ENCODE results near the gene ZNF467. TPM values are rescaled to one million over a fixed set of nuclear protein-coding genes. Genes with fewer than 3 reads are reported as not detected.

Gene ZNF467
- total and polyA plus RNA-seq, 2 experiments from 2014 or later = 0.10 to 0.40 TPM

GRCh38 chr7:149780636-149781419, 7.4 kb upstream of the ZNF467 start (continued):
- TF ChIP-seq EZH2 (IDR thresholded peaks at IDR 0.05; ENCODE audit: low read depth, unreplicated experiment) = no peak

GRCh38 chr7:149780056-149780455, 6.7 kb upstream of the ZNF467 start:
- Mint-ChIP-seq H3K27me3 (ENCODE audit: insufficient read depth, low read depth, poor library complexity) (peaks cover 25% of the 10 kb centered on the region), H3K4me3 (no peak overlapping the region), H3K4me1 (peaks cover 10% of the 10 kb centered on the region), H3K9me3 (no peaks in the 10 kb centered on the region), H3K27ac (no peak overlapping the region), H3K36me3 (ENCODE audit: low read depth) (no peaks in the 10 kb centered on the region; the same call in 2 of the 3 replicates)
- Histone ChIP-seq H3K9me2 (ENCODE audit: insufficient read depth) (no peaks in the 10 kb centered on the region), H3F3A (replicated peaks; ENCODE audit: low read depth) (no peaks in the 10 kb centered on the region), H3K79me2 (replicated peaks; ENCODE audit: insufficient read depth) (no peaks in the 10 kb centered on the region), H3K27ac (ENCODE audit: low read depth) (no peak overlapping the region), H3K36me3 (ENCODE audit: insufficient read depth) (no peaks in the 10 kb centered on the region), H3K27me3 (ENCODE audit: insufficient read depth) (peaks cover 23% of the 10 kb centered on the region), H3K4me2 (no peak overlapping the region), H2AFZ (no peak overlapping the region), H3K4me3 (no peak overlapping the region), H3K4me1 (ENCODE audit: insufficient read depth) (no peaks in the 10 kb centered on the region; the same call in 1 of the 2 replicates), H4K20me1 (replicated peaks; ENCODE audit: insufficient read depth) (0 out of 2 replicates have a peak, but pooled peaks cover 2% of the 10 kb centered on the region)
- ATAC-seq = no peak
- DNase-seq (ENCODE audit: low spot score) = no peak
- TF ChIP-seq ETS1 (IDR thresholded peaks at IDR 0.05) (no peak), POLR2AphosphoS5 (IDR thresholded peaks at IDR 0.05; ENCODE audit: low read depth) (no peak), JUNB (IDR thresholded peaks at IDR 0.05; ENCODE audit: unreplicated experiment) (no peak), EZH2phosphoT487 (IDR thresholded peaks at IDR 0.05; ENCODE audit: unreplicated experiment) (no peak), REST (IDR thresholded peaks at IDR 0.05; ENCODE audit: unreplicated experiment) (no peak), CTCF (conservative IDR thresholded peaks at IDR 0.05; ENCODE audit: low read depth in 2 of 2) (no peak), NANOG (IDR thresholded peaks at IDR 0.05; ENCODE audit: borderline replicate concordance) (no peak), ZNF114 (CRISPR knock-in tag; IDR thresholded peaks at IDR 0.05) (no peak), STAT1 (IDR thresholded peaks at IDR 0.05; ENCODE audit: unreplicated experiment) (no peak), CREB1 (CRISPR knock-in tag; IDR thresholded peaks at IDR 0.05; ENCODE audit: low read depth) (no peak), EZH2 (IDR thresholded peaks at IDR 0.05; ENCODE audit: low read depth, unreplicated experiment) (no peak), ZNF462 (CRISPR knock-in tag; IDR thresholded peaks at IDR 0.05) (no peak)
